Cardiac fibroblast (primary cell): Measurements from ENCODE around the gene SRXN1.

Experiments
- DNase-seq, 2 donors: peaks; one replicate each; pipeline versions ENCODE4 v3.0.0 to v3.0.0-alpha.2; 2010; ENCODE audit warnings: low read depth in 2 of 2
- H3K4me3 ChIP-seq, 2 donors: replicated peaks in 1 of 2; 1 replicate in 1 of 2; 2 replicates in 1 of 2; pipeline ENCODE4 v1.5.1; 2011; ENCODE audit warnings: low read depth in 2 of 2, low read length in 2 of 2, mild to moderate bottlenecking in 2 of 2, moderate library complexity in 1 of 2
- TF ChIP-seq, protein P1 (sequence below): IDR thresholded peaks from one replicate; pipeline ENCODE4 v1.5.1; 2011; ENCODE audit warnings: low read depth, mild to moderate bottlenecking, low read length, inconsistent platforms

Gene SRXN1

DNA sequence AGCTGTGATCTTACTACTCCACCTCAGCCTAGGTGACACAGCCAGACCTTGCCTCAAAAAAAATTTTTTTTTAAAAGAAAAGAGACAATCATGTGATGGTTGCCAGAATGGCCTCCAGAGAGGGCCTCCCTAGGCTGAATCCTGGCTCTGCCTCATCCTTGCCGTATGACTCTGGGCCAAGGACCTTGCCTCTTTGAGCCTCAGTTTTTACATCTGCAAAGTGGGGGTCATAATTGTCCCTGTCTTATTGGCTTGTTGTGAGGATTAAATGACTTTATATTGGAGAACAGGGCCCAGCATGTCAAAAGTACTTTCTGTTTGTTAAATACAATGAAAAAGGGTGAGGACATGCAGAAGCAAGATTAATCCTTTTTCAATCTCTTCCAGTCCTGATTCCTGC, 14.4 kb downstream of the SRXN1 start:
- H3K4me3 ChIP-seq: no peak overlapping the region
- TF ChIP-seq, protein P1, sequence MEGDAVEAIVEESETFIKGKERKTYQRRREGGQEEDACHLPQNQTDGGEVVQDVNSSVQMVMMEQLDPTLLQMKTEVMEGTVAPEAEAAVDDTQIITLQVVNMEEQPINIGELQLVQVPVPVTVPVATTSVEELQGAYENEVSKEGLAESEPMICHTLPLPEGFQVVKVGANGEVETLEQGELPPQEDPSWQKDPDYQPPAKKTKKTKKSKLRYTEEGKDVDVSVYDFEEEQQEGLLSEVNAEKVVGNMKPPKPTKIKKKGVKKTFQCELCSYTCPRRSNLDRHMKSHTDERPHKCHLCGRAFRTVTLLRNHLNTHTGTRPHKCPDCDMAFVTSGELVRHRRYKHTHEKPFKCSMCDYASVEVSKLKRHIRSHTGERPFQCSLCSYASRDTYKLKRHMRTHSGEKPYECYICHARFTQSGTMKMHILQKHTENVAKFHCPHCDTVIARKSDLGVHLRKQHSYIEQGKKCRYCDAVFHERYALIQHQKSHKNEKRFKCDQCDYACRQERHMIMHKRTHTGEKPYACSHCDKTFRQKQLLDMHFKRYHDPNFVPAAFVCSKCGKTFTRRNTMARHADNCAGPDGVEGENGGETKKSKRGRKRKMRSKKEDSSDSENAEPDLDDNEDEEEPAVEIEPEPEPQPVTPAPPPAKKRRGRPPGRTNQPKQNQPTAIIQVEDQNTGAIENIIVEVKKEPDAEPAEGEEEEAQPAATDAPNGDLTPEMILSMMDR: no peak
- DNase-seq: no peak

- DNase-seq: no peak
- TF ChIP-seq, protein P1: no peak
- no peak overlapping the region for H3K4me3 ChIP-seq
Measured at GRCh38 chr20:637559-637958, 15.4 kb downstream of the SRXN1 start.

- no peak for DNase-seq
- no peak overlapping the region for H3K4me3 ChIP-seq
- TF ChIP-seq, protein P1: no peak
Measured at GRCh38 chr20:635893-636338, 17.1 kb downstream of the SRXN1 start.

GRCh38 chr20:635028-635892, 17.7 kb downstream of the SRXN1 start:
- no peak overlapping the region for H3K4me3 ChIP-seq
- no peak for DNase-seq
- TF ChIP-seq, protein P1: no peak

GRCh38 chr20:634148-634925, 18.7 kb downstream of the SRXN1 start:
- no peak overlapping the region for H3K4me3 ChIP-seq
- DNase-seq: no peak
- TF ChIP-seq, protein P1: no peak

- no peak overlapping the region for H3K4me3 ChIP-seq
- TF ChIP-seq, protein P1: no peak
- no peak for DNase-seq
Measured at GRCh38 chr20:631101-631500, 21.9 kb downstream of the SRXN1 start.
